ENCODE data around the gene FBXO7. TPM values are rescaled to one million over a fixed set of nuclear protein-coding genes. Genes with fewer than 3 reads are reported as not detected.

Gene FBXO7
- total RNA-seq, 1 donor: 72.1 TPM

GRCh38 chr22:32517488-32517887 lies 42.9 kb downstream of the FBXO7 start:
- no peak for DNase-seq (ENCODE audit: low read depth)
- no peak for TF ChIP-seq CTCF (IDR thresholded peaks at IDR 0.05; ENCODE audit: insufficient read depth, low read depth, low read length)
- no peak overlapping the region for H3K4me3 ChIP-seq (ENCODE audit: low read depth, low read length)

- no peak for TF ChIP-seq CTCF (IDR thresholded peaks at IDR 0.05; ENCODE audit: insufficient read depth, low read depth, low read length)
- no peak overlapping the region for H3K4me3 ChIP-seq (ENCODE audit: low read depth, low read length)
- no peak for DNase-seq (ENCODE audit: low read depth)
These were observed 43.3 kb downstream of the FBXO7 start for GRCh38 chr22:32517921-32518320.

GRCh38 chr22:32518381-32518780 lies 43.8 kb downstream of the FBXO7 start:
- H3K4me3 ChIP-seq (ENCODE audit: low read depth, low read length): no peak overlapping the region
- no peak for DNase-seq (ENCODE audit: low read depth)
- TF ChIP-seq CTCF (IDR thresholded peaks at IDR 0.05; ENCODE audit: insufficient read depth, low read depth, low read length): no peak

- TF ChIP-seq CTCF (IDR thresholded peaks at IDR 0.05; ENCODE audit: insufficient read depth, low read depth, low read length): peak; percentile 24
- no peak overlapping the region for H3K4me3 ChIP-seq (ENCODE audit: low read depth, low read length)
- no peak for DNase-seq (ENCODE audit: low read depth)
These were observed 44.2 kb downstream of the FBXO7 start for GRCh38 chr22:32518848-32519247.

- no peak overlapping the region for H3K4me3 ChIP-seq (ENCODE audit: low read depth, low read length)
- no peak for DNase-seq (ENCODE audit: low read depth)
- TF ChIP-seq CTCF (IDR thresholded peaks at IDR 0.05; ENCODE audit: insufficient read depth, low read depth, low read length): no peak
These were observed 46.0 kb downstream of the FBXO7 start for GRCh38 chr22:32520612-32521011.

- TF ChIP-seq CTCF (IDR thresholded peaks at IDR 0.05; ENCODE audit: insufficient read depth, low read depth, low read length): no peak
- no peak for DNase-seq (ENCODE audit: low read depth)
- H3K4me3 ChIP-seq (ENCODE audit: low read depth, low read length): no peak overlapping the region
These were observed 47.6 kb downstream of the FBXO7 start for GRCh38 chr22:32522237-32522636.

- no peak for TF ChIP-seq CTCF (IDR thresholded peaks at IDR 0.05; ENCODE audit: insufficient read depth, low read depth, low read length)
These were observed 53.1 kb downstream of the FBXO7 start for GRCh38 chr22:32527756-32528155.

More at GRCh38 chr22:32527756-32528155, 53.1 kb downstream of the FBXO7 start:
- no peak for DNase-seq (ENCODE audit: low read depth)
- H3K4me3 ChIP-seq (ENCODE audit: low read depth, low read length): no peak overlapping the region
